ENCODE measurements around the gene RREB1.
"Not testable (repeated sequence)": the region's sequence is repeated elsewhere in the genome, so short reads cannot be mapped to it uniquely, and the experiment has no call there.

RREB1 gene

DNA sequence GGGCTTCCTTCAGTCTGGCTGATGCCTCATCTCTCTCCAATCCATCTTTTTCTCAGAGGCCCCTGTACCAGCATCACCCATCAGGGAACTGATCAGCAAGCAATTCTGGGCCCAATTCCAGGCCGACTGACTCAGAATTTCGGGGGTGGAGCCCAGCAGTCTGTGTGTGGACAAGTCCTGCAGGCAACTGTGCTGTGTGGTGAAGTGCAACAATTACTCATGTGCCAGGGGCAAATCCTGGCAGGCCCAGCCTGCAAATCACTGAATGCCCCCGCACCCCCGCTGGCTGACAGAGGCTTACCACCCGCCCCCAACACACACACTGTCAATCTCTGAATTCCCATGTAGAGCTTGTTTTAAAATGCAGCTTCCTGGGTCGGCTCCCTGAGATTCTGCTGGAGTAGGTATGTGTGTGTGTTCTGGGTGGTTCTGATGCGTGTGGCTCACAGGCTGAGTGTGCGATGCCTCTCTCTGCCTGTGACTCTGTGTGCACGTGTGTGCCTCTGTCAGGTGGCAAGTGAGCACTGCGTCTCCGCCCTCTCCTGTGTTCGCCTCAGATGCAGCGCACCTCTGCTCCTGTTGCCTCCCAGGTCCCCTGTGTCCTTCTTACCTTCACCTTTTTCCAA lies 159.8 kb downstream of the RREB1 start:
- DNase-seq = no peak

DNA sequence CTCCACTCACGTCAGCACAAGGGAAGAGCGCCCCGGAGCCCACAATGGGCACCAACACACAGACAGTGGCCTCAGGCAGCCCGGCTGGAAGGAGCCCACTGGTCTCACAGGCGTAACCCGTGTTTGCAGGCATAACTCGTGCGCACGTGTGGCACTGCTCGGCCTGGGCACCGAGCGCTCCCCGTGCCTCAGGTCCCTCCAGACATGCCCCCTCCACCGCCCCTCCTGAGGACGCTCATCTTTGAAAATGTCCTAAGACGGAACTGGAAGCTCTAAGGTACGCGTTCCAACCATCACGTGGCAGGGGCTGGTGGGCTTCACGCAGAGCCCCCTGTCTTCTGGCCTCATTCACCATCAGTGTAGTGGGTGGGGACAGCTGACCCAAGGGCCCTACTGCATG lies 160.6 kb downstream of the RREB1 start:
- DNase-seq = no peak

DNA sequence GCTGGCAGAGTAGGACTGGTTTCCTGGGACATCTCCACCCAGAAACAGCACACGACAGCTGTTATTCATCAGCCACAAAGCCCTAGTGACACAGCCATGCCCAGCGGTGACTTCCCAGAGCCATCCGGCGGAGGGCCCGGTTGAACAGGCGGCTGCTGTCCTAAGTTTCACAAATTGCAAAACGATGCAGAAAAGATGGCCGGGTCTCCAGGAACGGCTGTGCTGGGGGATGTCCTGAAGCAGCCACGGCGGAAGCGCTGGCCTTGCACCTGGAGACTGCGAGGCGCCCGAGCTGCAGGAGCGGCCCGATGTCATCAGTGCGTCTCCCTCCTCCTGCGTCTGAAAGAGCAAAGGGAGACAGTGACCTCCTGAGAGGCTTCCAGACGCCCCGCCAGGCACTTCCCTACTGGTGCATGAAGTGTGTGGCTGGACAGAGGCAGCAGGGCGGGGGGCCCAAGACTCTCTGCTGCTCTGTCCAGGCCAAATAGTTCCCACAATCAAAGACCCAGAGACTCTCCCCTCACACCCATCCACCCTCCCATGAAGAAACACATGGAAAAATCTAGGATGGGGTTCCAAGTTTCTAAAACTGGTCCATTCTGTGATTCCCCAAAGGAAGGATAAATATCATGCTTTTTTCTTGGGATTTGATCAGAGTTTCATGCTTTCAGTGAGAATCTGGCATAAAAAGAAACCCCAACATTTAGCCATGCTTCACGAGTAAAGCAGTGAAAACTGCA lies 161.2 kb downstream of the RREB1 start:
- DNase-seq = no peak

DNA sequence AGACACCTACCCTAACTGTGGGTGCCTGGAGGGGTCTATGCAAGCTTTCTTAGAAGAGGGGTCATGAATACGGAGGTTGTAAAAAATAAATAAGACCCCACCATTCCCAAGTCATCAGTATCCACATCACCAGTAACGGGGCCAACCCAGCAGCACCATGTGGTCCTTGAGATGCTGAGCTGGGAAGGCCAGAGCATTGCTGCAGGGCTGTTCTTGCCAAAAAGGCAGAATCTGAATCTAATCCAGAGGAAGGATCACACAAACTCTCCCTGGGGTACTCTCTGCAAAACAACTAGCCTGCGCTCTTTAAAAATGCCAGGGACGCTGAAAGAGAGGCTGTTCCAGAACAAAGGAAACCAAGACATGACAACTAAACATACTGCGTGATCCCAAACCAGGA lies 162.1 kb downstream of the RREB1 start:
- DNase-seq = no peak

GRCh38 chr6:7270320-7271204 lies 162.8 kb downstream of the RREB1 start:
- no peak for DNase-seq

GRCh38 chr6:7271205-7271534 lies 163.4 kb downstream of the RREB1 start:
- DNase-seq = no peak

DNA sequence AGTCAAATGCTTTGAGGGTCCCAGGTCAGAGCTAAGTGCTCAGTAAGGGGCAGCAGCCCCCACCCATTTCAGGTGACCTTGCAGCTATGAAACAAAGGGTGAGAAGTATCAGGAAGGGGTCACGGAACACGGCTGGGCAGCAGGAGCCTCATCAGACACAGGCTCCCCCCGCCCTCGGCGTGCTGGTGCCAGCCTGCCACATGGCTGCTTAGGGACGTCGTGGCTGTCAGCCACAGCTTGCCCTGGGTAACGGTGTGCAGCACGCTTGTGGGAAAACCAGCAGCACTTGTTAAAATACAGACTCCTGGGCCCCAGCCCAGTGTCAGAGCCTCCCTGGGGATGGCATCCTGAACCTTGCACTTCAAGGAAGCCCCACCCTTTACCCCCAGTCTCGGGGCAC lies 165.9 kb downstream of the RREB1 start:
- no peak for DNase-seq

- not testable (repeated sequence) for DNase-seq
These were observed 166.8 kb downstream of the RREB1 start for GRCh38 chr6:7274525-7274924.

GRCh38 chr6:7276199-7276524 lies 168.4 kb downstream of the RREB1 start:
- DNase-seq = no peak

GRCh38 chr6:7282097-7282906 lies 174.5 kb downstream of the RREB1 start:
- DNase-seq = no peak

- DNase-seq = no peak
These were observed 175.9 kb downstream of the RREB1 start for GRCh38 chr6:7283676-7284075.

GRCh38 chr6:7285416-7285815 lies 177.7 kb downstream of the RREB1 start:
- DNase-seq = no peak

- no peak for DNase-seq
These were observed 182.3 kb downstream of the RREB1 start for GRCh38 chr6:7290079-7290478.

GRCh38 chr6:7292596-7293255 lies 185.0 kb downstream of the RREB1 start:
- no peak for DNase-seq

DNA sequence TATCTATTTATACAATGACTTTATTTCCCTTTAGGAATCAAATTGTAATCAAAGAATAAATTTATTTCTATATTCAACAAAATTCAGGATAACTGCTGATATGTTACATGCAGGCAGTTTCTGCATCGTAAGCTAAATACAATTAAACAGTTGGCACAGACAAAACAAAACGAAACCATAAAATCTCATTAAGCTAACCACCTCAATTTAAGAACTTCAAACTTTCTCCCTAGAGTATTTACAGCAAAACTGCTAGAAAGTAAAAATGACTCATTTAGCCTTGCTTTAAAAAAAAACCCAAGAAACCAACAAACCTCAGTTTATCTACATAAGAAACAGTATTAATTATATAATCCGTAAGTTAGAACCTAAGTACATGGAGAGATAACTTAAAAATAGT lies 188.2 kb downstream of the RREB1 start:
- DNase-seq = no peak

GRCh38 chr6:7296602-7297001 lies 188.8 kb downstream of the RREB1 start:
- DNase-seq = no peak

DNA sequence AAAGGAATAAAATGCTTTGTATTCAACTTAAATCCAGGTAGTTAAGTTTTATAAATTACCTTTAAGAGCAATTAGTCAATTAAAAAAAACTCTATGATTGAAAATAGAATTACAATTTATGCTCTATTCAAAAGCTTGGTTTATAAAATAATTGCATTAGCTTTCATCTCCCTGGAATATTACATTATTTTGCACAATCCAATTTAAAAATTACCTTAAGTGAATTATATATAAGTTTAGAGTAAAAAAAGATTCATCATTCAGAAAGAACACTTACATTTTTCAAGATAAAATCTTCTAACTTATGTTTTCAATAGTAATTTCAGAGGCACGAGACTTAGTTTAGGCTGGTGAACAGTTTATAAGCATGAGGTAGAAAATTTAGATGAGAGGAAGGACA lies 190.4 kb downstream of the RREB1 start:
- DNase-seq = no peak

GRCh38 chr6:7300926-7301325 lies 193.2 kb downstream of the RREB1 start:
- DNase-seq = no peak

All from stimulated activated CD4-positive, alpha-beta T cell treated with anti-CD3 and anti-CD28 coated beads, Interleukin-2, amount 100 ng/mL, for 24 hours (primary cell).